HG02938 (cell line): ENCODE measurements around the gene HCN4.
"Not testable (repeated sequence)": the region's sequence is repeated elsewhere in the genome, so short reads cannot be mapped to it uniquely, and the experiment has no call there.

ENCODE experiments used
- ATAC-seq: cut with Tn5 transposase; IDR thresholded peaks from one replicate; pipeline ENCODE4 v1.9.1; 2021; ENCODE audit warnings: mild to moderate bottlenecking, moderate library complexity; ENCODE audit not compliant: unreplicated experiment

HCN4 gene

GRCh38 chr15:73300286-73300685 is 68.5 kb downstream of the HCN4 start:
- not testable (repeated sequence) for ATAC-seq

- no peak for ATAC-seq
These were observed 70.1 kb downstream of the HCN4 start for GRCh38 chr15:73298522-73299245.

- no peak for ATAC-seq
These were observed 72.0 kb downstream of the HCN4 start for GRCh38 chr15:73296609-73297353.

- ATAC-seq: no peak
These were observed 73.0 kb downstream of the HCN4 start for GRCh38 chr15:73295630-73296286.

GRCh38 chr15:73293773-73294172 is 75.0 kb downstream of the HCN4 start:
- ATAC-seq: no peak

GRCh38 chr15:73291441-73291840 is 77.3 kb downstream of the HCN4 start:
- no peak for ATAC-seq

GRCh38 chr15:73287019-73287418 is 81.7 kb downstream of the HCN4 start:
- ATAC-seq: no peak

- no peak for ATAC-seq
These were observed 82.4 kb downstream of the HCN4 start for GRCh38 chr15:73286311-73286710.

- no peak for ATAC-seq
These were observed 84.6 kb downstream of the HCN4 start for GRCh38 chr15:73284090-73284716.

GRCh38 chr15:73283366-73283962 is 85.3 kb downstream of the HCN4 start:
- ATAC-seq: no peak

- ATAC-seq: no peak
These were observed 86.0 kb downstream of the HCN4 start for GRCh38 chr15:73282567-73283365.

GRCh38 chr15:73275862-73276261 is 92.9 kb downstream of the HCN4 start:
- no peak for ATAC-seq

- ATAC-seq: no peak
These were observed 95.4 kb downstream of the HCN4 start for GRCh38 chr15:73273181-73274002.

- ATAC-seq: no peak
These were observed 98.2 kb downstream of the HCN4 start for GRCh38 chr15:73270366-73271097.
